Heart left ventricle (tissue), 16 donors: Measurements from ENCODE around the gene PIP4K2A. TPM values are rescaled to one million over a fixed set of nuclear protein-coding genes. Genes with fewer than 3 reads are reported as not detected.

Experiments used
- ATAC-seq, 4 donors: fragments of 200-7000 bp; cut with Tn5 transposase; one replicate each; pipeline ENCODE4 v1.9.1; 2020 to 2022; ENCODE audit warnings: moderate library complexity in 4 of 4, mild to moderate bottlenecking in 3 of 4, moderate number of reproducible peaks in 1 of 4
- DNase-seq, 5 donors: peaks; one replicate each; pipeline ENCODE4 v3.0.0-alpha.2; 2020
- H3K27ac ChIP-seq, 12 donors: fragments of 200-600 bp; sonication (generic) in 4 of 12; one replicate each; pipeline versions ENCODE4 v1.5.0 to v1.8.0; 2016 to 2022; ENCODE audit warnings: mild to moderate bottlenecking in 2 of 12
- H3K27me3 ChIP-seq, 9 donors: fragments of 200-600 bp; sonication (generic) in 2 of 9; one replicate each; pipeline versions ENCODE4 v1.5.1 to v1.8.0; 2016 to 2022; ENCODE audit warnings: mild to moderate bottlenecking in 3 of 9
- H3K36me3 ChIP-seq, 9 donors: fragments of 200-600 bp; sonication (generic) in 2 of 9; one replicate each; pipeline versions ENCODE4 v1.5.0 to v1.8.0; 2018 to 2022; ENCODE audit warnings: mild to moderate bottlenecking in 2 of 9
- H3K4me1 ChIP-seq, 12 donors: fragments of 200-600 bp; sonication (generic) in 4 of 12; one replicate each; pipeline versions ENCODE4 v1.5.0 to v1.8.0; 2016 to 2022; ENCODE audit warnings: mild to moderate bottlenecking in 3 of 12
- H3K4me3 ChIP-seq, 12 donors: fragments of 200-600 bp; sonication (generic) in 4 of 12; one replicate each; pipeline versions ENCODE4 v1.5.0 to v1.8.0; 2017 to 2022; ENCODE audit warnings: mild to moderate bottlenecking in 9 of 12, moderate library complexity in 4 of 12
- H3K9me3 ChIP-seq, 12 donors: fragments of 200-600 bp; sonication (generic) in 4 of 12; one replicate each; pipeline versions ENCODE4 v1.5.0 to v1.8.0; 2016 to 2022; ENCODE audit warnings: mild to moderate bottlenecking in 1 of 12
- CTCF ChIP-seq, 12 donors: fragments of 200-600 bp; sonication (generic) in 4 of 12; IDR thresholded peaks; one replicate each; pipeline versions ENCODE4 v1.5.0 to v1.8.0; 2018 to 2022; ENCODE audit warnings: antibody characterized with exemption in 12 of 12, mild to moderate bottlenecking in 5 of 12
- POLR2A ChIP-seq, 2 donors: fragments of 450-650 bp; IDR thresholded peaks; one replicate each; pipeline ENCODE4 v1.6.1; 2017; ENCODE audit warnings: antibody characterized with exemption in 2 of 2, mild to moderate bottlenecking in 2 of 2, moderate library complexity in 2 of 2
- WGBS, 4 donors: extraction: QIAGEN DNeasy Blood & Tissue Kit in 2 of 4; methylation state at CpG; one replicate each; pipeline versions ENCODE4 v1.1.5 to v1.1.7; 2013 to 2018; 5-methylcytosine and 5-hydroxymethylcytosine counted together
- intact Hi-C, 10 donors: fragments of 100-400 bp; cut with DNase I; formaldehyde crosslinking; loops; one replicate each; pipeline versions ENCODE4 v1.11.1 to v1.14.2; 2022
- polyA plus RNA-seq, 2 donors: library from polyadenylated mRNA; stranded (reverse); fragments of 200-250 nt; gene quantifications; one replicate each; pipeline ENCODE4 v1.2.3, GENCODE V29; 2013
- total RNA-seq, 9 donors: library from RNA; depleted of rRNA in 2 of 9; stranded (reverse); fragments of >200 nt in 2 of 9; fragmentation: NEBNext Ultra II Directional in 3 of 9; extraction: Animal tissue kit (Norgen Biotek cat#: 25700) in 3 of 9; gene quantifications; one replicate each; pipeline versions ENCODE4 v1.1.0 to v1.2.4, GENCODE V29; 2016 to 2023
- donor health status: ischemic (EF 13 %, LVEDD 7.1; RV severe dilation, severe dysfunction).
- donor health status: healthy with polysubstance abuse.
- donor health status: DM: no; HTN: yes; CAD: no.
- donor health status: DM: no; HTN: no; CAD: no.
- donor health status: ischemic (EF 25% LVEDD 6.9; RV normal size, moderate dysfunction).
- donor health status: ischemic (EF 25% LVEDD 5.7; RV mildly dilated, moderate dysfunction).
- donor health status: healthy.
- donor health status: DM: yes; HTN: yes; CAD: no.
- donor health status: ischemic (EF 35%, LVEDD 5.7; RV mildly dilated, moderate dysfunction).
- donor health status: nonischemic (EF 11% LVEDD 7.7; RV severe dilation, severe dysfunction).
- donor health status: DM: yes; HTN: yes; CAD: no.
- donor health status: PGD.
- donor health status: ischemic (EF 29% LVEDD 5.4; RV normal size, mild dysfunction).
- donor health status: nonischemic (EF 23%, LVEDD 6.1; RV moderate dilation, normal function).

Gene PIP4K2A
- total and polyA plus RNA-seq, 11 donors = 4.0 to 35.6 (median 12.5) TPM

- Histone ChIP-seq H3K36me3 (no peaks in the 10 kb centered on the region), H3K9me3 (no peaks in the 10 kb centered on the region), H3K4me1 (peaks cover 0 to 23% (median 0%) of the 10 kb centered on the region in 12 donors), H3K27me3 (no peaks in the 10 kb centered on the region), H3K4me3 (no peak overlapping the region), H3K27ac (no peak overlapping the region)
- peak in 2 of 4 donors; percentile 44 to 66 for ATAC-seq
- TF ChIP-seq CTCF (IDR thresholded peaks at IDR 0.05) (no peak), POLR2A (IDR thresholded peaks at IDR 0.05) (no peak)
- intact Hi-C loops = no loop called here
- DNase-seq = peak in 2 of 5 donors; percentile 54 to 55
- 67 to 77% (median 71%) methylated on average over 1 of the region's 1 CpG for WGBS, 4 donors
Measured at GRCh38 chr10:22737587-22737986, 23.2 kb upstream of the PIP4K2A start.

GRCh38 chr10:22736134-22736533 is 21.8 kb upstream of the PIP4K2A start:
- DNase-seq = no peak
- Histone ChIP-seq H3K9me3 (no peaks in the 10 kb centered on the region), H3K36me3 (no peaks in the 10 kb centered on the region), H3K4me3 (no peak overlapping the region), H3K27me3 (no peaks in the 10 kb centered on the region), H3K4me1 (peaks cover 0 to 15% (median 0%) of the 10 kb centered on the region in 12 donors), H3K27ac (no peak overlapping the region)
- no peak for ATAC-seq
- intact Hi-C loops = no loop called here
- no peak for TF ChIP-seq CTCF (IDR thresholded peaks at IDR 0.05)
- TF ChIP-seq POLR2A (IDR thresholded peaks at IDR 0.05) = no peak

- H3K4me1 ChIP-seq = peaks cover 0 to 15% (median 0%) of the 10 kb centered on the region in 12 donors
- H3K9me3 ChIP-seq = no peaks in the 10 kb centered on the region
- H3K27ac ChIP-seq = no peak overlapping the region
- TF ChIP-seq POLR2A (IDR thresholded peaks at IDR 0.05) = no peak
- TF ChIP-seq CTCF (IDR thresholded peaks at IDR 0.05) = no peak
- intact Hi-C loops = no loop called here
- 86 to 95% (median 91%) methylated on average over 3 of the region's 3 CpGs for WGBS, 4 donors
- no peak for DNase-seq
- H3K4me3 ChIP-seq = no peak overlapping the region
- ATAC-seq = no peak
- H3K27me3 ChIP-seq = no peaks in the 10 kb centered on the region
- no peaks in the 10 kb centered on the region for H3K36me3 ChIP-seq
Measured at GRCh38 chr10:22733992-22734391, 19.6 kb upstream of the PIP4K2A start.

DNA sequence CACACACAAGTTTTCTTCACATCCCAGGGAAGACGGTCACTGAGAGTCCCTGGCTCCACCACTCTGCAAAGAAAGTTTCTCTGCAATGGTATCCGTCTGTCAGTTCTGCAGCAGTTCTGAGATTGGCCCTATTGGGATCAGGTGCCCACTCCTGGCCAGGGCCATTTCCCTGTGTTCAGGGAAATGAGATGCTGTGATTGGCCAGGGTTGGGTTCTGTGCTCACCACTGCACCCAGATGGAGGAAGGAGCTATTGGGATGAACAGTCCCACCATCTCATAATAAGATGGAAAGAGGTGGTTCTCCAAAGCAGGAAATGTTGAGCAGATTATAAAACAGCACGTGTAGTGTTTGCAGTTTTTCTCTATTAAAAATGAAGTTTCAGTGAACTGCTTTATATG is 13.3 kb upstream of the PIP4K2A start:
- peaks cover 0 to 13% (median 0%) of the 10 kb centered on the region in 12 donors for H3K4me1 ChIP-seq
- DNase-seq (no peak), ATAC-seq (no peak)
- H3K27me3 ChIP-seq = no peaks in the 10 kb centered on the region
- no peaks in the 10 kb centered on the region for H3K36me3 ChIP-seq
- 68 to 79% (median 74%) methylated on average over 3 of the region's 3 CpGs for WGBS, 4 donors
- no peak overlapping the region for H3K4me3 ChIP-seq
- no peak overlapping the region for H3K27ac ChIP-seq
- H3K9me3 ChIP-seq = no peaks in the 10 kb centered on the region
- intact Hi-C loops = no loop called here
- TF ChIP-seq POLR2A (IDR thresholded peaks at IDR 0.05) (no peak), CTCF (IDR thresholded peaks at IDR 0.05) (no peak)
